Spleen (tissue), 11 donors: ENCODE data around the gene PVALB. TPM values are rescaled to one million over a fixed set of nuclear protein-coding genes. Genes with fewer than 3 reads are reported as not detected.
A peak's percentile ranks its signal among the peaks of the same experiment; 100 is the strongest.

Experiments used
- DNase-seq: peaks from one replicate; pipeline ENCODE4 v3.0.0-alpha.2; 2020
- H3K27ac ChIP-seq, 8 donors: fragments of 200-600 bp; sonication (generic) in 7 of 8; 1 replicate in 4 of 8; 2 replicates in 4 of 8; pipeline versions ENCODE4 v1.5.0 to v1.8.0; 2016 to 2021; ENCODE audit warnings: inconsistent platforms in 4 of 8, mild to moderate bottlenecking in 4 of 8, moderate library complexity in 1 of 8
- H3K27me3 ChIP-seq, 7 donors: fragments of 200-600 bp; sonication (generic) in 6 of 7; replicated peaks in 1 of 7; 1 replicate in 4 of 7; 2 replicates in 3 of 7; pipeline versions ENCODE4 v1.5.0 to v1.8.0; 2016 to 2021; ENCODE audit warnings: inconsistent platforms in 3 of 7, mild to moderate bottlenecking in 1 of 7
- H3K36me3 ChIP-seq, 6 donors: fragments of 200-600 bp; sonication (generic) in 5 of 6; 1 replicate in 4 of 6; 2 replicates in 2 of 6; pipeline versions ENCODE4 v1.5.0 to v1.8.0; 2016 to 2021; ENCODE audit warnings: inconsistent platforms in 2 of 6
- H3K4me1 ChIP-seq, 6 donors: fragments of 200-600 bp; sonication (generic) in 5 of 6; 1 replicate in 3 of 6; 2 replicates in 3 of 6; pipeline versions ENCODE4 v1.5.0 to v1.8.0; 2016 to 2021; ENCODE audit warnings: inconsistent platforms in 3 of 6
- H3K4me3 ChIP-seq, 8 donors: fragments of 200-600 bp; sonication (generic) in 7 of 8; 1 replicate in 4 of 8; 2 replicates in 4 of 8; pipeline versions ENCODE4 v1.5.0 to v1.8.0; 2016 to 2021; ENCODE audit warnings: inconsistent platforms in 4 of 8, mild to moderate bottlenecking in 4 of 8, moderate library complexity in 2 of 8
- H3K9me3 ChIP-seq, 8 donors: fragments of 200-600 bp; sonication (generic) in 7 of 8; 1 replicate in 4 of 8; 2 replicates in 4 of 8; pipeline versions ENCODE4 v1.5.0 to v1.8.0; 2016 to 2021; ENCODE audit warnings: inconsistent platforms in 4 of 8
- CTCF ChIP-seq, 11 experiments: fragments of 200-600 bp in 7 of 11; fragments of 450-650 bp in 4 of 11; sonication (generic) in 4 of 11; IDR thresholded peaks in 8 of 11; conservative IDR thresholded peaks in 3 of 11; 1 replicate in 7 of 11; 2 replicates in 4 of 11; pipeline versions ENCODE4 v1.4.0 to v1.8.0; 2016 to 2021; ENCODE audit warnings: antibody characterized with exemption in 11 of 11, inconsistent platforms in 4 of 11, mild to moderate bottlenecking in 1 of 11
- POLR2A ChIP-seq, 3 donors: fragments of 450-650 bp; IDR thresholded peaks; one replicate each; pipeline ENCODE4 v1.5.1; 2017; ENCODE audit warnings: antibody characterized with exemption in 3 of 3, mild to moderate bottlenecking in 1 of 3
- POLR2AphosphoS5 ChIP-seq, 3 donors: sonication (generic); formaldehyde crosslinking; IDR thresholded peaks; one replicate each; pipeline ENCODE4 v1.5.1; 2017; ENCODE audit warnings: antibody characterized with exemption in 3 of 3
- WGBS, 5 donors: extraction: QIAGEN DNeasy Blood & Tissue Kit in 3 of 5; methylation state at CpG; one replicate each; pipeline versions ENCODE4 v1.1.5 to v1.1.7; 2013 to 2018; 5-methylcytosine and 5-hydroxymethylcytosine counted together
- intact Hi-C: fragments of 100-400 bp; cut with DNase I; formaldehyde crosslinking; loops from one replicate; pipeline ENCODE4 v1.15.0; 2023; ENCODE audit warnings: low total_unique reads
- polyA plus RNA-seq, 3 donors: library from polyadenylated mRNA; stranded (reverse); fragments of 200-250 nt; gene quantifications; one replicate each; pipeline ENCODE4 v1.2.1, GENCODE V29; 2013
- total RNA-seq, 7 donors: library from RNA; depleted of rRNA in 3 of 7; stranded (reverse); fragments of >200 nt in 3 of 7; fragmentation: NEBNext Ultra II Directional in 4 of 7; extraction: Animal tissue kit (Norgen Biotek cat#: 25700) in 4 of 7; gene quantifications; one replicate each; pipeline versions ENCODE4 v1.1.0 to v1.2.1, GENCODE V29; 2016 to 2021
- donor health status: healthy with polysubstance abuse.
- donor health status: DM: no; HTN: no; CAD: no; lungs with moderate emphysema.
- donor health status: DM: no; HTN: no; CAD: no.
- donor health status: Bipolar disorder and iron deficiency.
- donor health status: healthy.
- donor health status: DM: no; HTN: no; CAD: no.
- donor health status: DM: yes; HTN: yes; CAD: no.

PVALB gene
- total and polyA plus RNA-seq, 10 donors, result 0.52 to 3.2 (median 1.00) TPM; not detected in 2

GRCh38 chr22:36775964-36776669 lies 40.7 kb downstream of the PVALB start, which contains the start of gene IFT27:
Gene IFT27 (minus strand): TSS chr22:36776119. CDS start chr22:36775707, 412 bp downstream.
- intact Hi-C loops, result no loop called here
- peak in 1 of 11 experiments; percentile 11 for TF ChIP-seq CTCF (IDR thresholded peaks at IDR 0.05 in 8 of 11, conservative IDR thresholded peaks at IDR 0.05 in 3 of 11)
- no peak for TF ChIP-seq POLR2A (IDR thresholded peaks at IDR 0.05)
- TF ChIP-seq POLR2AphosphoS5 (IDR thresholded peaks at IDR 0.05), result peak; percentile 74 to 85 (median 81)
- peak; percentile 97 for DNase-seq

GRCh38 chr22:36775586-36775963 lies 41.3 kb downstream of the PVALB start:
- H3K9me3 ChIP-seq, result no peaks in the 10 kb centered on the region
- H3K4me3 ChIP-seq, result peak overlapping the region; percentile 85 to 93 (median 88)
- H3K27ac ChIP-seq, result peak overlapping the region; percentile 76 to 95 (median 92)
- H3K36me3 ChIP-seq, result peaks cover 0 to 16% (median 7%) of the 10 kb centered on the region in 6 donors
- DNase-seq, result peak; percentile 89
- H3K4me1 ChIP-seq, result peaks cover 0 to 36% (median 22%) of the 10 kb centered on the region in 6 donors
- intact Hi-C loops, result no loop called here
- H3K27me3 ChIP-seq, result no peaks in the 10 kb centered on the region
- WGBS, 5 donors, result 0 to 1% (median 0%) methylated on average over 10 to 23 of the region's 23 CpGs
- TF ChIP-seq POLR2AphosphoS5 (IDR thresholded peaks at IDR 0.05), result no peak
- no peak for TF ChIP-seq POLR2A (IDR thresholded peaks at IDR 0.05)
- TF ChIP-seq CTCF (IDR thresholded peaks at IDR 0.05 in 8 of 11, conservative IDR thresholded peaks at IDR 0.05 in 3 of 11), result no peak

More at GRCh38 chr22:36775964-36776669, 40.7 kb downstream of the PVALB start, which contains the start of gene IFT27:
- Histone ChIP-seq H3K36me3 (peaks cover 0 to 16% (median 7%) of the 10 kb centered on the region in 6 donors), H3K4me1 (peaks cover 0 to 31% (median 20%) of the 10 kb centered on the region in 6 donors), H3K4me3 (peak within 1 kb of the TSS; percentile 85 to 93 (median 88)), H3K9me3 (no peaks in the 10 kb centered on the region), H3K27me3 (no peaks in the 10 kb centered on the region), H3K27ac (peak within 1 kb of the TSS; percentile 76 to 95 (median 92))
- 0% methylated on average over 39 to 43 of the region's 43 CpGs for WGBS, 5 donors

GRCh38 chr22:36773935-36774334 lies 42.9 kb downstream of the PVALB start:
- 71 to 79% (median 76%) methylated on average over 3 of the region's 3 CpGs for WGBS, 5 donors
- intact Hi-C loops, result no loop called here

More at GRCh38 chr22:36773935-36774334, 42.9 kb downstream of the PVALB start:
- Histone ChIP-seq H3K4me3 (no peak overlapping the region), H3K27me3 (no peaks in the 10 kb centered on the region), H3K9me3 (no peaks in the 10 kb centered on the region), H3K4me1 (peaks cover 0 to 45% (median 25%) of the 10 kb centered on the region in 6 donors), H3K36me3 (peaks cover 0 to 16% (median 7%) of the 10 kb centered on the region in 6 donors), H3K27ac (no peak overlapping the region)
- peak in 2 of 11 experiments; percentile 26 to 27 for TF ChIP-seq CTCF (IDR thresholded peaks at IDR 0.05 in 8 of 11, conservative IDR thresholded peaks at IDR 0.05 in 3 of 11)
- TF ChIP-seq POLR2A (IDR thresholded peaks at IDR 0.05), result no peak
- DNase-seq, result no peak
